GM12878 (cell line): Measurements from ENCODE around the gene MSTN.
A peak's percentile ranks its signal among the peaks of the same experiment; 100 is the strongest.

Experiments
- ATF3 ChIP-seq: IDR thresholded peaks from 2 replicates; pipeline ENCODE4 v1.6.1; 2011; ENCODE audit warnings: low read depth, mild to moderate bottlenecking, low read length, moderate library complexity, borderline replicate concordance; ENCODE audit errors: extremely low read depth
- BHLHE40 ChIP-seq, 2 experiments: fragments of 450-650 bp in 1 of 2; IDR thresholded peaks; 2 replicates each; pipeline ENCODE4 v1.6.1; 2011 to 2017; ENCODE audit warnings: low read depth in 2 of 2, borderline replicate concordance in 1 of 2, improper control_type of control experiment in 1 of 2, low read length in 1 of 2, mild to moderate bottlenecking in 1 of 2
- CHD1 ChIP-seq: IDR thresholded peaks from 2 replicates; pipeline ENCODE4 v1.6.1; 2012; ENCODE audit warnings: low read depth, low read length, improper control_type of control experiment
- CTCF ChIP-seq, 3 experiments: IDR thresholded peaks in 2 of 3; conservative IDR thresholded peaks in 1 of 3; 2 replicates each; pipeline ENCODE4 v1.5.1; 2011; ENCODE audit warnings: low read depth in 3 of 3, low read length in 3 of 3, mild to moderate bottlenecking in 3 of 3, control low read depth in 2 of 3, moderate library complexity in 2 of 3, inconsistent platforms in 1 of 3, mixed read lengths in 1 of 3; ENCODE audit not compliant: control insufficient read depth in 2 of 3, insufficient read depth in 1 of 3; ENCODE audit errors: extremely low read depth in 1 of 3
- HCFC1 ChIP-seq: fragments of 150-350 bp; IDR thresholded peaks from 2 replicates; pipeline ENCODE4 v1.6.1; 2014; ENCODE audit warnings: low read length
- MAX ChIP-seq: IDR thresholded peaks from 2 replicates; pipeline ENCODE4 v1.6.1; 2012; ENCODE audit warnings: low read depth, low read length, improper control_type of control experiment
- NRF1 ChIP-seq: conservative IDR thresholded peaks from 2 replicates; pipeline ENCODE4 v1.6.1; 2011; ENCODE audit warnings: mild to moderate bottlenecking, low read depth, low read length, improper control_type of control experiment
- RBBP5 ChIP-seq: fragments of 200-600 bp; sonication (generic); conservative IDR thresholded peaks from 2 replicates; pipeline ENCODE4 v1.6.1; 2016

DNA sequence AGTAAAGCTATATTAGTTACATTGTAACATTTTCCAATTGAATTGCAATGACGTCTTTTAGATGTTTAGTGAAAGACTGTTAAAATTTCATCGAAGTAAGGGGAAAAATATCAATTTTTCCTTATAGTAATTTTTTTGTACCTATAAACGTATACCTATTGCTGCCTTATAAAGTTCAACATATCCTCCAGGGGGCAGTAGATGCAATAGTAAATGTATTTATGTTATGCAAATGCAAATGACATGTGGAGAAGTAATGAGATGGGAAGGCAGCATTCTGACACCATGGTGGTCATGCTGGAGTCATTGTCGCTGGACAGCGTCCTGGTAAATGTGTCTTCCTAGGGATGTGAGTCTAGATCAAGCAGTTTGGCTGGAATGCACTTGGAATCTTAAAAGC is 38.7 kb downstream of the MSTN start:
- no peak for TF ChIP-seq MAX
- no peak for TF ChIP-seq NRF1
- TF ChIP-seq ATF3 = no peak
- TF ChIP-seq CHD1 = no peak
- peak; percentile 15 to 44 (median 43); a peak in 3 of 6 replicates for TF ChIP-seq CTCF (IDR thresholded peaks at IDR 0.05 in 2 of 3, conservative IDR thresholded peaks at IDR 0.05 in 1 of 3; ENCODE audit: control insufficient read depth in 2 of 3, extremely low read depth in 1 of 3, insufficient read depth in 1 of 3, low read depth in 3 of 3, low read length in 3 of 3)
- no peak for TF ChIP-seq BHLHE40 (IDR thresholded peaks at IDR 0.05; ENCODE audit: borderline replicate concordance in 1 of 2, low read depth in 2 of 2, low read length in 1 of 2)
- no peak for TF ChIP-seq RBBP5
- no peak for TF ChIP-seq HCFC1
